Bronchial epithelial cell (primary cell): ENCODE measurements around the gene UST. TPM values are rescaled to one million over a fixed set of nuclear protein-coding genes. Genes with fewer than 3 reads are reported as not detected.

Source experiments
- DNase-seq: peaks from one replicate; pipeline ENCODE4 v3.0.0-alpha.2; 2010; ENCODE audit warnings: low read depth
- FAIRE-seq: peaks from 2 replicates; lab custom pipeline; 2011; peaks lifted over from hg19 to GRCh38; lab: Jason Lieb, UNC
- H3K27me3 ChIP-seq: 2 replicates; pipeline ENCODE4 v1.5.1; 2011; ENCODE audit warnings: low read length; ENCODE audit not compliant: control insufficient read depth, insufficient read depth
- H3K36me3 ChIP-seq: 2 replicates; pipeline ENCODE4 v1.5.1; 2011; ENCODE audit warnings: low read length; ENCODE audit not compliant: control insufficient read depth, insufficient read depth
- H3K4me3 ChIP-seq: 2 replicates; pipeline ENCODE4 v1.5.1; 2011; ENCODE audit warnings: mild to moderate bottlenecking, low read depth, low read length, control low read depth
- CTCF ChIP-seq: IDR thresholded peaks from 2 replicates; pipeline ENCODE4 v1.5.1; 2011; ENCODE audit warnings: mild to moderate bottlenecking, moderate library complexity, low read length, control low read depth, inconsistent platforms; ENCODE audit not compliant: insufficient read depth, severe bottlenecking
- total RNA-seq: library from RNA; depleted of rRNA; stranded (reverse); fragments of >200 nt; gene quantifications from 2 replicates; pipeline ENCODE4 v1.2.1, GENCODE V29; 2014

UST gene
- total RNA-seq, 1 donor from 2014 or later, result 18.7 TPM

- H3K27me3 ChIP-seq, result no peaks in the 10 kb centered on the region
- no peak for TF ChIP-seq CTCF
- no peaks in the 10 kb centered on the region for H3K36me3 ChIP-seq
- DNase-seq (peak; percentile 35), FAIRE-seq (peak; percentile 86)
- H3K4me3 ChIP-seq, result no peak overlapping the region
Observed at GRCh38 chr6:148736774-148737412, 9.9 kb upstream of the UST start.

GRCh38 chr6:148737806-148738205 is 9.0 kb upstream of the UST start:
- no peak for TF ChIP-seq CTCF
- H3K27me3 ChIP-seq, result no peaks in the 10 kb centered on the region
- H3K36me3 ChIP-seq, result no peaks in the 10 kb centered on the region
- DNase-seq, result no peak
- FAIRE-seq, result no peak
- H3K4me3 ChIP-seq, result no peak overlapping the region

- FAIRE-seq (no peak), DNase-seq (no peak)
- Histone ChIP-seq H3K27me3 (no peaks in the 10 kb centered on the region), H3K36me3 (no peaks in the 10 kb centered on the region), H3K4me3 (no peak overlapping the region)
- TF ChIP-seq CTCF, result no peak
Observed at GRCh38 chr6:148738946-148739821, 7.6 kb upstream of the UST start.

- DNase-seq, result no peak
- no peak for TF ChIP-seq CTCF
- Histone ChIP-seq H3K27me3 (no peaks in the 10 kb centered on the region), H3K4me3 (no peak overlapping the region), H3K36me3 (no peaks in the 10 kb centered on the region)
- FAIRE-seq, result no peak
Observed at GRCh38 chr6:148739822-148740128, 7.1 kb upstream of the UST start.

- Histone ChIP-seq H3K27me3 (no peaks in the 10 kb centered on the region), H3K36me3 (no peaks in the 10 kb centered on the region), H3K4me3 (no peak overlapping the region)
- FAIRE-seq, result no peak
- no peak for DNase-seq
- TF ChIP-seq CTCF, result no peak
Observed at GRCh38 chr6:148743476-148743875, 3.4 kb upstream of the UST start.

- FAIRE-seq (no peak), DNase-seq (peak; percentile 49)
- H3K4me3 ChIP-seq, result peak overlapping the region; percentile 75
- H3K27me3 ChIP-seq, result no peaks in the 10 kb centered on the region
- no peak for TF ChIP-seq CTCF
- no peaks in the 10 kb centered on the region for H3K36me3 ChIP-seq
Observed at GRCh38 chr6:148745926-148746325, 904 bp upstream of the UST start.
